ENCODE data around the gene SHC3.
"Not testable (repeated sequence)": the region's sequence is repeated elsewhere in the genome, so short reads cannot be mapped to it uniquely, and the experiment has no call there.

SHC3 gene, protein sequence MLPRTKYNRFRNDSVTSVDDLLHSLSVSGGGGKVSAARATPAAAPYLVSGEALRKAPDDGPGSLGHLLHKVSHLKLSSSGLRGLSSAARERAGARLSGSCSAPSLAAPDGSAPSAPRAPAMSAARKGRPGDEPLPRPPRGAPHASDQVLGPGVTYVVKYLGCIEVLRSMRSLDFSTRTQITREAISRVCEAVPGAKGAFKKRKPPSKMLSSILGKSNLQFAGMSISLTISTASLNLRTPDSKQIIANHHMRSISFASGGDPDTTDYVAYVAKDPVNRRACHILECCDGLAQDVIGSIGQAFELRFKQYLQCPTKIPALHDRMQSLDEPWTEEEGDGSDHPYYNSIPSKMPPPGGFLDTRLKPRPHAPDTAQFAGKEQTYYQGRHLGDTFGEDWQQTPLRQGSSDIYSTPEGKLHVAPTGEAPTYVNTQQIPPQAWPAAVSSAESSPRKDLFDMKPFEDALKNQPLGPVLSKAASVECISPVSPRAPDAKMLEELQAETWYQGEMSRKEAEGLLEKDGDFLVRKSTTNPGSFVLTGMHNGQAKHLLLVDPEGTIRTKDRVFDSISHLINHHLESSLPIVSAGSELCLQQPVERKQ

DNA sequence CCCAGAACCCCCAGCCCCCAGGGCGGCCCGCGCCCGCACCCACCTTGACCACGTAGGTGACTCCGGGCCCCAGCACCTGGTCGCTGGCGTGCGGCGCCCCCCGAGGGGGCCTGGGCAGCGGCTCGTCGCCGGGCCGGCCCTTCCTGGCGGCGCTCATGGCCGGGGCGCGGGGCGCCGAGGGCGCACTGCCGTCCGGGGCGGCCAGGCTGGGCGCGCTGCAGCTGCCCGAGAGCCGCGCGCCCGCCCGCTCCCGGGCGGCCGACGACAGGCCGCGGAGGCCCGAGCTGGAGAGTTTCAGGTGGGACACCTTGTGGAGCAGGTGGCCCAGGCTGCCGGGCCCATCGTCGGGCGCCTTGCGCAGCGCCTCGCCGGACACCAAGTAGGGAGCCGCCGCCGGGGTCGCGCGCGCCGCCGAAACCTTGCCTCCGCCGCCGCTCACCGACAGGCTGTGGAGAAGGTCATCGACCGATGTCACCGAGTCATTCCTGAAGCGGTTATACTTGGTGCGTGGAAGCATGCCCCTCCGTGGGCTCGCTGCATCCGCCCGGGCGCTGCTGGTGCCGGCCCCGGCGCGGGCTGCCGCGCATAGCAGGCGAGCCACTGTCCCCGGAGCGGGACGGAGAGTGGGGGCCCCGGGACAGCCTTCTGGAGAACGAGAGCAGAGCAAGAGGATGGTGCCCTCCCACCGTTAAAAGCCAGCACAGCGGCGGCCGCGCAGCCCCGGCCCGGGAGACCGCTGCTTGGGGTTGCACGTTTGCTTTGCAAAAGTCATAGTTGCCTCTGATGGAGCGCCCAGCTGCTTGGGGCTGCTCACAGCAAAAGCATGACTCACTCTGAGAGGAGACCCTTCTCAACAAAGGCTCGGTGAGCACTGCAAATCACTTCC is at the start of gene SHC3:
TSS of gene SHC3 (minus strand) at position 875 of the 886 bp plus-strand sequence. CDS start at position 517, 358 bp downstream.
- DNase-seq (ENCODE audit: low read depth in 2 of 2): no peak

DNA sequence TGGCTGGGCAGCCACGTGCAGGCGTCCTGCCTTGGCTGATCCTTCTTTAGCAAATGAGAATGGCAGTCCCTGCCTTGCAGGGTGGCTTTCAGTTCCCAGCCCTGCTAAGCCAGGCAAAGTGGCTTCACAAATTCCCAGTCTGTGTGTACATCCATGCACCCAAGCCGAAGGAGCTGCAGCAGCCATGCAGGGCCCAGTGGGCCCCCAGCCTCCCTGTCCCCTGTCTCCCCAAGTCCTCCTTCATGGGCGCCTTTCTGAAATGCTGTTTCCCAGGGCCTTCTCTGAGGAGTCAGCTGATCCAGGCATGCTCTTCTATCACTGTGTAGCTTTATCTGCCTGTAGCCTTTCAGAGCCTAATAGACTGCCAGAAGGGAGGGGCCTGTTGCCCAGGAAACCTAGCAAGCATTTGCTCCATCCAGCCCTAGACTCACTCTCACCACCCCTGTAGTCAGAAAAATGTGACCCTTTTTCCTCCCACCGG is 47.4 kb upstream of the SHC3 start:
- DNase-seq (ENCODE audit: low read depth in 2 of 2): no peak

DNA sequence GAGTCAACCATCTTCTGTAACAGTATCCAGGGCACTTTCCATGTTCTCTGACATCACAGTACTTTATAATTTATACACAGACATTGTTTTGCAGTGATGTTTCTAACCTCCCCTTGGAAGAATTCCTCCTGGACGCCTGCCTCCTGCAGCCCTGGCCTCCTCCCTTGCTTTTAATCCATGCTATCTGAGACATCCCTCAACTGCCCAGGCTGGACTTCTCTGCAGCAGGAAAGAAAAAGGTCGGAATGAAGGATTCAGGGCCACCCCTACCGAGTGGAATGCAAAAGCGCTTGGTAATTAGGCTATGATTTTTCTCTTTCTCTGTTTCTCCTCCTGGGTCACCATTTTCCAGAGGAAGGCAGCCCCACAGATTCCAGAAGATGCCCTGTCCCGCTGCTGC is 47.0 kb upstream of the SHC3 start:
- no peak for DNase-seq (ENCODE audit: low read depth in 2 of 2)

DNA sequence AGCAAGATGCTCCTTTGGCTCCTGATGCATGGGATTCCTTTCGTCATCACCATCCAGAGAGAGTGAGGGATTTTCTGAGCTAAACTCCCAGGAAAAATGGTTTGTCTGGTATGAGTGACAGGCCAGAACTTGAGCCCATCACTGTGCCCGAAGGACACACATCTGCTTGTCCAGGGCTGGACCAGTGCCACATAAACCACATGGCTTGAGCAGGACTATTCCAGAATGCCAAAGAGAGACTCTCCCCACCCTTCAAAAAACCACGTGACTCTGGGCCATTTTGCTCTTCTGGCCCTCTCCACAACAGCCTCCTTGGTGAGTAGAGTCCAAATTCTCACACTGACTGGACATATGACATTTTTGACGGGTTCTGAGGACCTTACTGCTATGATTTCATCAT is 46.4 kb upstream of the SHC3 start:
- no peak for DNase-seq (ENCODE audit: low read depth in 2 of 2)

DNA sequence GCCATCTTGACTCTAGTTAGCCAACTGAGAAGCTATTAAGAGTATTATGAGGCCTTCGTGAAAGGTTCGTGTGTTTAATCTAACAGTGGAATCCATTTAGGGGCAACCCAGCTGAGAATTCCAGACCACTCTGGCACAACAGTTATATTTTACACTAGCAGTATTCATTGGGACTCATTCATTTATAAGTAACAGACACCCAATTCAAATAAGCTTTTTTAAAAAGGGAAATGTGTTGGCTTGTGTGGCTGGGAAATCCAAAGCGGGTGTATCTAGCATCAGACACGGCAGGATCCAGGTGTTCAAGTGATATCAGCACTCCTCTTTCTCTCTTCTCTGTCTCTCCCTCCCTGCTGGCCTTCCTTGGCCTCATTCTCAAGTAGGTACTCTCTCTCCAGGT is 46.0 kb upstream of the SHC3 start:
- DNase-seq (ENCODE audit: low read depth in 2 of 2): no peak

DNA sequence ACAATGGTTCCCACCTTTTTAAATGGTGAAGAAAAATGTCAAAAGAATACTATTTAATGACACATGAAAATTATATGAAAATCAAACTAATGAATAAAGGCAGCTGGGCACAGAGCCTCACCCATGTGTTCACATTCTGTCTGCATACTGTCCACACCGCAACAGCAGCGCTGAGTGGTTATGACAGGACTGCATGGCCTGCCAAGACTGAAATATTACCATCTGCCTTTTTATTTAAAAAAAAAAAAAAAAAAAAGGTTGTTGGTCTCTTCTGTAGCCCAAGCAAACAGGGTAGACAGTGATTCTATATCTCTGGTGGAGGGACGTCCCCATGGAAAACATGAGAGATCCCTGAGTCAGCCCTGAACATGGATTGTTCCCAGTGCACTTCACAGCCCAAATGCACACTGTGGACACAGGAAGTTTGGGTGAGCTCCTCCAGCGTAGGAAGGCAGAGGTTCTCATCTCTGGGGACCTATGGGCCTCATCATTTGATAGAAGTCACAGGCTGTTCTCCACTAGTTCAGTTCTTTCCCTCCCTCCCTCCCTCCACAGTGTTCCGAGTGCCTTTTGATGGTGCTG is 44.9 kb upstream of the SHC3 start:
- no peak for DNase-seq (ENCODE audit: low read depth in 2 of 2)

DNA sequence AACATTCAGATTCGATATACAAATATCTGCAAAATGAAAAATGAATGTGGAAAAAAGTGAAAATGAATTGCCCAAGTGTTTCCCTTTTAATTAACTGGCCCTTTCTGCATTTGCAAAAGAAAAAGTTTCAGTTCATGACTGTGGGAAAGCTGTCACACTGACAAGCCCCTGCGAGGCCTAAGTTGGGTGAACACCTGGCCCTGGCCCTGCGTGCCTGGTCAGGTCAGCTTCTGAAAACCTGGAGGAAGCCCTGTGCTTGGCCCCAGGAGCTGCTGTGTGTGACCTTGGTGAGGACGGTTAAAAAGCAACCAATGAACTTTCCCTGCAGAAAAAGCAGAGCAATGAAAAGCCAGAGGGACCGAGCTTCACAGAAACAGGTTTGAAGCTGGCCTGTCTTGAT is 41.0 kb upstream of the SHC3 start:
- DNase-seq (ENCODE audit: low read depth in 2 of 2): no peak

DNA sequence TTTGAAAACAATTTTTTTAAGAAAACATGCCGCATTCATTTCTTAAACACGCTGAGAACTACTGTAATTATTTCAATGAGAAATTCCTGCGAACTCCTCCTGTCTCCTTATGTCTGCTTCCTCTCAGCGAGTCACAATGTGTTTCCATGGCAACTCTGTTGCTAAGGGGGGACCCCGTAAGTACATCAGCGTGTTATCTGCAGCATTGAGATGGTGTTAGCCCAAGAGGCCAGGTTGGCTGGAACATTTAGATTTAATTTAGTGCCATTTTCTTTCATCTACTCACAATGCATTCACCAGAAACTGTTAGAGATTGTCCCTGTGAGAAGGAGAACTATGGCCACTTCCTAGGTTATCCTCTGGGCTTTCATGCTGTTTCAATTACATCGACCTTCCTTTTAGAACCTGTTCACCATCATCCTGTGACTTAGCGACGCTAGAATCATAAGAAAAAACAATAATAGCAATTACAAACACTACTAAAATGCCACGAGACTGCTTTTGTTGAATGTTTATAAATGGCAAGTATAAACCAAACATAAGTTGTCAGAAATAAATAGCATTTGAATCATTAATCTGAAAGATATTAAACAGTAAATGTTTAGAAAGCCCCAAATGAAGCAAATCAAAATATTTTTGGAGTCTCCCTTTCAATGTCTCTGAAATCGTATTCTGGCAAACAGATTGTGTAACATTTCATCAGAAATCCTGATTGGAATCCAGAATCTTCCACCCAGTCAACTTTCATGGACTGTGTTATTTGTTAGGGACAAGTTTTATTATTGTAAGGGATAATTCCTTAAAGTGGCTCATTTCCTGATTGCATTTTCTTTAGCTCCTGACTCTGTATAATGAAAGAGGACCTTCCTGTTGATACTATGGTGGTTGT is 39.7 kb upstream of the SHC3 start:
- no peak for DNase-seq (ENCODE audit: low read depth in 2 of 2)

DNA sequence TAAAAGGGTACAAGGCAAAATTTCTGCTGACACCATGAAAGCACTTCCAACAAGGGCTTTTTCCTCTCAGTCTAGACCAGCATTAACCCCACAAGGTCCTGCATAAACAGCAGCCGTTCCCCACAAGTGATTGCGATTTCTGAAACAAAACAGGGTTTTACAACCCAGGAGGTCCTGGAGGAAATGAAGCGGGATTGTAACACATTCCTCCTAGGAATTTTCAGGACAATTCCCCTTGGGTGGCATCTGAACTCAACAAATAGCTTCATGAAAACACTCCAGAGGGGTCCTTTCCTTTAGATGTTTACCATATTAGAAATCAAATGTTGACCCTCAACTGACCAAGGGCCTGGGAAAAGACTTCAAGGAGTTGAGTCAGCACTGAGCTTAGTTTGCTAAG is 36.7 kb upstream of the SHC3 start:
- DNase-seq (ENCODE audit: low read depth in 2 of 2): no peak

DNA sequence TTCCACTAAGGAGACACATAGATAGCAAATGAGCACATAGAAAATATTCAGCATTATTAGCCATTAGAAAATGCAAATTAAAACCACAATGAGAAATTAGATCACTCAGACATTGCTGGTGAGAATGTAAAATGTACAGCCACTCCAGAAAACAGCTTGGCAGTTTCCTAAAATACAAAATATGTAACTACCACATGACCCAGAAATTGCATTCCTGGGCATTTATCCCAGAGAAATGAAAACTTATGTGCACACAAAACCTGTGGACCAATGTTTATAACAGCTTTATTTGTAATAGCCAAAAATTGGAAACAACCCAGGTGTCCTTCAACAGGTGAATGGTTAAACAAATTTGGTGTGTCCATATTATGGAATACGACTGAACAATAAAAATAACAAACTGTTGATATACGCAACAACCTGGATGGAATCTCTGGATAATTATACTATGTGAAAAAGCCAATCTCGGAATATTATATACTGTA is 34.8 kb upstream of the SHC3 start:
- DNase-seq (ENCODE audit: low read depth in 2 of 2): no peak

DNA sequence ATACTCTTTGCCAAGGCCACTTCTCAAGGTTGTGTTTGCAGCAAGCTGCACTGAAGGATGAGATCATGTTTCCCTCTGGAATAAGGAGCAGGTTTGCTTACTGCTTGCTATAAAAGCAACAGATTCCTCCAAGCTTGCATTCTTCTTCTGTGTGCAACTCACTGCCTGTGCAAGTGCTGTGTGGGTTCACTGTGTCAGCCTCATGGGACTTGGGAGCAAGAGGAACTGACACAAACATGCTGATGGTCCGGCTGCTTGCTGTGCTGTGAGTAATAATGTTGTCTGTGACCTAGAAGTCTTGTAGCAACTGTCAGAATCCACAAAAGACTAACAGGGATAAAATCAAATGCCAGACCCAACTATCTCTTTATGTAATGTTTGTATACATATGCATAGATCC is 33.6 kb upstream of the SHC3 start:
- no peak for DNase-seq (ENCODE audit: low read depth in 2 of 2)

DNA sequence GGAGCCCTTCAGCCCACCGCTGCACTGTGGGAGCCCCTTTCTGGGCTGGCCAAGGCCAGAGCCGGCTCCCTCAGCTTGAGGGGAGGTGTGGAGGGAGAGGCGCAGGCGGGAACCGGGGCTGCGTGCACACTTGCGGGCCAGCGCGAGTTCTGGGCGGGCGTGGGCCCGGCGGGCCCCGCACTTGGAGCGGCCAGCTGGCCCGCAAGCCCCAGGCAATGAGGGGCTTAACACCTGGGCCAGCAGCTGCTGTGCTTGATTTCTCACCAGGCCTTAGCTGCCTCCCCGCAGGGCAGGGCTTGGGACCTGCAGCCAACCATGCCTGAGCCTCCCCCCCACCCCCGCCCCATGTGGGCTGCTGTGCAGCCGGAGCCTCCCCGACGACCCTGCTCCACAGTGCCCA is 30.7 kb upstream of the SHC3 start:
- not testable (repeated sequence) for DNase-seq (ENCODE audit: low read depth in 2 of 2)

DNA sequence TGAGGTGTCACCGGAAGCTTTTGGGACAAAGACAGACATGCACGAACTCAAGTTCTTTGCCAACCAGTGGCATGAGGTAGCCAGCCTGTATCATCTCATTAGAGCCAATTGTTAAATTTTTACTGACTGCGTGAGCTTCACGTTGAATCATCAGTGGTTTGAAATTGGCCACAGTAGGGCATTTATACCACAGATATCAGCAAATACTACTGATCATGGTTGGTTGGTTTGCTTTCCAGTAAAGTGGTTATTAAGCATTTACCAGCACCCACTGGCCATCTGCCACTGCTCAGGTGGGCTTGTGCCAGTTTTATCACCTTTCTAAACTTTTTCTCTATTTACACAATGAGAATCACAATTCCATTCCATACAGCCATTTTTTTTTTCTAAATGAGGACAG is 28.4 kb upstream of the SHC3 start:
- DNase-seq (ENCODE audit: low read depth in 2 of 2): no peak

DNA sequence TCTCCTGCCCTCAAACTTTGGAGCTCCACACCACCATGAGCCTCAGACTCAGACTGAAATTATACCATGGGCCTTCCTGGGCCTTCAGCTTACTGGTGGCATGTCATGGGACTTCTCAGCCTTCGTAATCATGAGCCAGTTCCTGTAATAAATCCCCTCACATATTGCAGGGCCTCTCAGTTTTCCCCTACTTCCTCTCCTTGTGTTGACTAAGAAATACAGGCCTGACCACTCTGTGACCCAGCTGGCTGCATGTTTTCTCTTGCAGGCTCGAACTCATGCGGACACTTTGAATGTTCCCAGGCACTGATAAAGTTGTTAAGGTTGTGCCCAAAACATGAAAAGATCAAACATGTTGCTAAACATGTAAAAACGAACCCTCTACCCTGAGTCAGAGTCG is 26.2 kb upstream of the SHC3 start:
- no peak for DNase-seq (ENCODE audit: low read depth in 2 of 2)

DNA sequence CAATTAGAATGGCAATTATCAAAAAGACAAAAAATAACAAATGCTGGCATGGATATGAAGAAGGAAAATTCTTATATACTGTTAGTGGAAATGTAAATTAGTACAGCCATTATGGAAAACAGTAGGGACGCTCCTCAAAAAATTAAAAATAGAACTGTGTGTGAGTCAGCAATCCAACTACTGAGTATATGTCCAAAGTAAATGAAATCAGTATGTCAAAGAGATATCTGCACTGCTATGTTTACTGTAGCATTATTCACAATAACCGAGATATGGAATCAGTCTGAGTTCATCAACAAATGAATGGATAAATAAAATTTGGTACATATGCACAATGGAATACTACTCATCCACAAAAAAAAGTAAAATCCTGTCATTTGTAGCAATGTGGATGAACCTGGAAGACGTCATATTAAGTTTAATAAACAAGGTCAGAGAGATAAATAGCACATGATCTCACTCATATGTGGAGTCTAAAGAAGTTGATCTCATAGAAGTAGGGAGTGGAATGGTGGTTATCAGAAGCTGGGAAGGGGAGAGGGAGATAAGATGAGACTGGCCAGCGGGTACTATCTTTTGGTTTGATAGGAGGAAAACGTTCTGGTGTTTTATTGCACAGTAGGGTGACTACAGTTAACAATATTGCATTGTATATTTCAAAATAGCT is 16.6 kb upstream of the SHC3 start:
- no peak for DNase-seq (ENCODE audit: low read depth in 2 of 2)

DNA sequence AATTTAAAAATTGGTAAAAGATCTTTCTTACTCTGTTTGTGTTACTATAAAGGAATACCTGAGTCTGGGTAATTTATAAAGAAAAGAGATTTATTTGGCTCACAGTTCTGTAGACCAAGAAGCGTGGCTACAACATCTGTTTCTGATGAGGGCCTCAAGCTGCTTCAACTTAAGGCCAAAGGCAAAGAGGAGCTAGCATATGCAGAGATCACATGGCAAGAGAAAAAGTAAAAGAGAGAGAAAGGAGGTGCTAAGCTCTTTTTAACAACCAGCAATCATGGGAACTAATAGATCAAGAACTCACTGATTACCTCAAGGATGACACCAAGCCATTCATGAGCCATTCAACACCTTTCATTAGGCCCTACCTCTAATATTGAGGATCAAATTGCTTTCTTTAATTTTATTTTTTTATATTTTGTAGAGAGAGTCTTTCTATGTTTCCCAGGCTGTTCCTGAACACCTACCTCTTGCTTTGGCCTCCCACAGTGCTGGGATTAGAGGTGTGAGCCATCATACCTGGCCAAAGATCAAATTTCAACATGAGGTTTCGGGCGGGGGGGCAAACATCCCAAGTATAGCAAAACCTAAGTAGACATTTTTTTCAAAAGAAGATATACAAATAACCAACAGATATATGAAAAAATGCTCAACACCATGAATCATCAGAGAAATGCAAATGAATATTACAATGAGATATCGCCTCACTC is 16.0 kb upstream of the SHC3 start:
- no peak for DNase-seq (ENCODE audit: low read depth in 2 of 2)

DNA sequence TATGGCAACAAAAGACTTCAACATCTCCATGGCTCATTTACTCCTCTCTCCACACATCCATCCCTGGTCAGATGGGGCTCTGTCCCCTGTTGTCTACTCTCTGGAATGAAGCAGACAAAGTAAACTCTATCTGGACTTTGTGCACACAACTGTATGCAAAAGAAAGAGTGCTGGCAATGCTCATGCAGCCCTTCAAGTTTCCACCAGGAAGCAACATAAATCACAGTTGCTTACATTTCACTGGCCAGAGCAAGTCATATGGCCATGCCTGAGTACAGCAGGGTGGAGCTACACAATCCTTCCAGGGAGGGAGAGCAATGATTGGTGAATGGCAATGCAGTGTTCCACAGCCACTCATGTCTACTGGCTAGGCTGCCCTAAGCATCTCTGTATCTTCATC is 12.4 kb upstream of the SHC3 start:
- no peak for DNase-seq (ENCODE audit: low read depth in 2 of 2)

DNA sequence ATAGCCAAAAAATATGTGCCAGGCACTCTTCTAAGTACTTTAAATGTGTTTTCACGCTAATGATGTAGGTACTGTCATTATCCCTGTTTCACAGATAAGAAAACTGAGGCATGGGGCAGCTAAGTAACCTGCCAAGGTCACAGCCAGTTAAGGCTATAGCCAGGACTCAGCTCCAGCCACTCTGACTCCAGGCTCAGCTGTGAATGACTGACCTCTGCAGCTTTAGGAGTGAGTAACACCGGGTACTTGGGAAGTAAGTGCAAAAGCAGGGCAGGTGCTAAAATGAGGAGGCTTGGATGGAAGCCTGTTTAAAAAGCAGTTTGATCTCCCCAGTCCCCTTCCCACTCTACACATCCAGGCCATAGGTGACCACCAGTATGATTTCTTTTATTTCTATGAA is 10.6 kb upstream of the SHC3 start:
- DNase-seq (ENCODE audit: low read depth in 2 of 2): no peak

DNA sequence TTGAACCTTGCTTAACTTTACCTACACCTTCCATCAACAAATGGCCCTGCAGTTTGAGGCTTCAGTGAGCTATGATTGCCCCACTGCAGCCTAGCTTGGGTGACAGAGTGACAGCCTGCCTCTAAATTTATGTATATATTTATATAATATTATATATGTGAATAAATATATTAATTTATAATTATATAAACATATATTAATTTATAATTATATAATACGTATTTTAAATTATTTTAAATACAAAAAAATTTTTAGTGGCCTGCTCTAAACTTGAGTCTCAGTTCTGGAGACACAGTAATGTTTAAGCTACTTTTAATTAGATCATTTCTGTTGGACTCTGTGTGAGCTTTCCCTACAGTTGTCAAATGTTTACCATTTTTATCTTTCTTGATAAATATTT is 9.3 kb upstream of the SHC3 start:
- DNase-seq (ENCODE audit: low read depth in 2 of 2): no peak

DNA sequence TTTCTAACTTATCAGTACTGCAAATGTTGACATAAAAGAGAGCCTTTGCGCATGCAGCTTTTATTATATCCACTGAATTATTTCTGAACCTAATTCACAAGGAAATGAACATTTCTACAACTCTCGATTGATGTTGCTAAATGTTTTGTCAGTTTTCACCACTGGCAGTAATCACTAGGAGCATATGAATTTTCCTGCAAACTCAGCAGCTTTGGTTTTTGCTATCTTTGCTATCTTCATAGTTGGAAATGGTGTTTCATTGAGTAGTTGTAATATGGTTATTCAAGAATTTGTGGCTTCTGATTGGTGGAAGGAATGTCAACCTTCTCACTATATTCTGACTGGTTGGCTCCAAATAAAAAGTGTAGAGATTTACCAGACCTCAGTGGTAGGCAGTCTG is 8.9 kb upstream of the SHC3 start:
- no peak for DNase-seq (ENCODE audit: low read depth in 2 of 2)
